ENCODE measurements around the gene C4orf17. TPM values are rescaled to one million over a fixed set of nuclear protein-coding genes. Genes with fewer than 3 reads are reported as not detected.

C4orf17 gene
- total and polyA plus RNA-seq, 2 of the 8 experiments (the other 6 are each of a cell fraction or from before 2014, with no cell fraction given): not detected

DNA sequence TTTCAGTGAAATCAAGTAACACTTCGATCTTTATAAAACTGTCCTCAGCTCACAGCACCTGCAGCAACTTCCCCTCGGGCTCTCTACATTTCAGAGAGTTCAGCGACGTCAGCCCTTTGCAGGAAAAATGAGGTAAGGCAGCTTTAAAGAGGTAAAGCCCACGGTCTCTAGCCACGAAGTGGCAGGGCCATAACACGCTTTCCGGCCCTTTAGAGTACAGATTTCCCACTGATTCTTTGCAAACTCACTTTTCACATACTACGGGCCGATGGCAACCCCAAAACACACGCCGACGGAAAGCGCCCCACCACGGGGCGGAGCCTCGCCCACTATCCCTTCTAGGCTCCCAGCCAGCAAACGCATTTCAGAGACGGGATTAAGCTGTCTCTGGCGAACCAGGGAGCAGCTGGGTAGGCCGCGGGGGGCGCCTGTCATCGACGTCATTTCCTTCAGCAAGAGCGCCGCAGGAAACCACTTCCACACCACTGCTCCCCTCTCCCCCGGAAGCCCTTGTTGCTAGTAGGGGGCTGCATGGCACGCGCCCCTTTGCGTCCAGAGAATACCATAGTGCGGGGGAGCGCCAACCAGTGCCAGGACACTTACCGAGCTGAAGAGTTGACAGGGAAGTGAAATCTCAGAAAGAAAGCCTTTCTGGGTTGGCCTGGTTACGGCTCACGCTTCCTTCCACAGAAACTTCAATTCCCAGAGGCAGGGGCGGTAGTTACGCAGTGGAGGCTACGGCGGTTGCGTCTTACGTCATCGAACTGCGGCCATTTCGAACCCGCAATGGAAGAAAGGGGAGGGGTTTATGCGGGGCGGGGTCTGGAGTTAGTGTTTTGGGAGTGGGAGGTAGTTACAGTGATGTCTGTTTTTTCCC lies 52.7 kb downstream of the C4orf17 start, which contains the start of gene TRMT10A (continued):
- TF ChIP-seq, protein P1, sequence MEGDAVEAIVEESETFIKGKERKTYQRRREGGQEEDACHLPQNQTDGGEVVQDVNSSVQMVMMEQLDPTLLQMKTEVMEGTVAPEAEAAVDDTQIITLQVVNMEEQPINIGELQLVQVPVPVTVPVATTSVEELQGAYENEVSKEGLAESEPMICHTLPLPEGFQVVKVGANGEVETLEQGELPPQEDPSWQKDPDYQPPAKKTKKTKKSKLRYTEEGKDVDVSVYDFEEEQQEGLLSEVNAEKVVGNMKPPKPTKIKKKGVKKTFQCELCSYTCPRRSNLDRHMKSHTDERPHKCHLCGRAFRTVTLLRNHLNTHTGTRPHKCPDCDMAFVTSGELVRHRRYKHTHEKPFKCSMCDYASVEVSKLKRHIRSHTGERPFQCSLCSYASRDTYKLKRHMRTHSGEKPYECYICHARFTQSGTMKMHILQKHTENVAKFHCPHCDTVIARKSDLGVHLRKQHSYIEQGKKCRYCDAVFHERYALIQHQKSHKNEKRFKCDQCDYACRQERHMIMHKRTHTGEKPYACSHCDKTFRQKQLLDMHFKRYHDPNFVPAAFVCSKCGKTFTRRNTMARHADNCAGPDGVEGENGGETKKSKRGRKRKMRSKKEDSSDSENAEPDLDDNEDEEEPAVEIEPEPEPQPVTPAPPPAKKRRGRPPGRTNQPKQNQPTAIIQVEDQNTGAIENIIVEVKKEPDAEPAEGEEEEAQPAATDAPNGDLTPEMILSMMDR (IDR thresholded peaks at IDR 0.05; ENCODE audit: control extremely low read depth in 1 of 3, insufficient read depth in 1 of 3, low read depth in 1 of 3, low read length in 3 of 3): no peak
- TF ChIP-seq EGR1 (IDR thresholded peaks at IDR 0.05; ENCODE audit: borderline replicate concordance, low read depth, low read length) (no peak), NRF1 (IDR thresholded peaks at IDR 0.05; ENCODE audit: low read depth, low read length) (no peak), SIRT6 (IDR thresholded peaks at IDR 0.05; ENCODE audit: low read length) (no peak), SAP30 (IDR thresholded peaks at IDR 0.05; ENCODE audit: insufficient read depth, insufficient replicate concordance, low read length) (peak; percentile 90), HDAC6 (IDR thresholded peaks at IDR 0.05; ENCODE audit: low read depth, low read length) (no peak), SIX5 (IDR thresholded peaks at IDR 0.05; ENCODE audit: low read depth, low read length) (peak; percentile 70), BCL11A (IDR thresholded peaks at IDR 0.05; ENCODE audit: low read depth in 2 of 2, low read length in 2 of 2) (no peak), TAF7 (optimal IDR thresholded peaks at IDR 0.05; ENCODE audit: borderline replicate concordance, low read depth, low read length) (no peak), JUN (IDR thresholded peaks at IDR 0.05; ENCODE audit: low read depth, low read length) (no peak), TCF12 (IDR thresholded peaks at IDR 0.05; ENCODE audit: low read depth, low read length) (no peak), TBP (IDR thresholded peaks at IDR 0.05; ENCODE audit: low read depth, low read length) (peak; percentile 38; the same call in 1 of the 2 replicates), KDM1A (IDR thresholded peaks at IDR 0.05; ENCODE audit: borderline replicate concordance, low read length) (no peak), MAFK (IDR thresholded peaks at IDR 0.05; ENCODE audit: low read depth, low read length) (no peak), POLR2A (IDR thresholded peaks at IDR 0.05; ENCODE audit: control extremely low read depth in 1 of 2, low read depth in 2 of 2, low read length in 2 of 2) (peak; percentile 66 to 83), CREB1 (IDR thresholded peaks at IDR 0.05) (peak; percentile 95), CHD1 (IDR thresholded peaks at IDR 0.05; ENCODE audit: low read depth, low read length) (no peak), FOSL1 (IDR thresholded peaks at IDR 0.05; ENCODE audit: insufficient read depth, low read depth, low read length) (no peak), NANOG (IDR thresholded peaks at IDR 0.05; ENCODE audit: insufficient read depth, low read depth, low read length, poor library complexity, severe bottlenecking) (no peak), GTF2F1 (IDR thresholded peaks at IDR 0.05; ENCODE audit: borderline replicate concordance, low read depth, low read length) (no peak)
- TF ChIP-seq, protein P2, sequence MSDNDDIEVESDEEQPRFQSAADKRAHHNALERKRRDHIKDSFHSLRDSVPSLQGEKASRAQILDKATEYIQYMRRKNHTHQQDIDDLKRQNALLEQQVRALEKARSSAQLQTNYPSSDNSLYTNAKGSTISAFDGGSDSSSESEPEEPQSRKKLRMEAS (IDR thresholded peaks at IDR 0.05): peak; percentile 32; the same call in 1 of the 2 replicates

Measured in H1 (cell line).